ENCODE data around the gene FFAR3. TPM values are rescaled to one million over a fixed set of nuclear protein-coding genes. Genes with fewer than 3 reads are reported as not detected.
A peak's percentile ranks its signal among the peaks of the same experiment; 100 is the strongest.
"Not testable (repeated sequence)": the region's sequence is repeated elsewhere in the genome, so short reads cannot be mapped to it uniquely, and the experiment has no call there.

The FFAR3 gene
- total RNA-seq, 1 donor from 2014 or later: not detected

DNA sequence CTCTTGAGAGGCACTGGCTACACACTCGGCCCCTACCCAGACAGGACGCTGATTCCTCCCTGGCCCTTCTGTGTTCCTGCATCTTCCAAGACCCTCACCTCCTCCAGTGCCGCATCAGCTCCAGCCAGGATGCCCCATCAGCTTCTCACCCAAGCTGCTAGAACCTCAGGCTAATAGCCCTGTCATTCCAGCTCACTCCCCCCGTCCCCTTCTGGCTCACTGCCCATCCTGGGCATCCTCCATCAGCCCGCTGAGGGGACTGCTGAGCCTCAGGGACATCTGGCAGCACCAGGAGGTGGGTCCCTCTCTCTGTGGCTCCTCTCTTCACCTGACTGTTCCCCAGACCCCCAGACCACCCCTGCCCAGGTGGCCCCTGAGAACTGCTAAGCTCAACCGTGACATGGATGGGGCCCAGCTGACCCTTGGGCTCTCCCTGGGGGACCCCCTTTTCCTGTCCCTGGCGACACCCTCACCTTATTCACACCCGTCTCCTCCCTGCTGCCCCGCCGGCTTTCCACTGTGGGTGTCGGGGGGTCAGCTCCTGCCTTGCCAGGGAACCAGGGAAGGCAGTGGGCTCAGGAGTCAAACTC is 4.8 kb downstream of the FFAR3 start:
- no peak for DNase-seq
- no peak for ATAC-seq (ENCODE audit: poor library complexity)
- intact Hi-C loops (cut with DNase I): no loop called here

DNA sequence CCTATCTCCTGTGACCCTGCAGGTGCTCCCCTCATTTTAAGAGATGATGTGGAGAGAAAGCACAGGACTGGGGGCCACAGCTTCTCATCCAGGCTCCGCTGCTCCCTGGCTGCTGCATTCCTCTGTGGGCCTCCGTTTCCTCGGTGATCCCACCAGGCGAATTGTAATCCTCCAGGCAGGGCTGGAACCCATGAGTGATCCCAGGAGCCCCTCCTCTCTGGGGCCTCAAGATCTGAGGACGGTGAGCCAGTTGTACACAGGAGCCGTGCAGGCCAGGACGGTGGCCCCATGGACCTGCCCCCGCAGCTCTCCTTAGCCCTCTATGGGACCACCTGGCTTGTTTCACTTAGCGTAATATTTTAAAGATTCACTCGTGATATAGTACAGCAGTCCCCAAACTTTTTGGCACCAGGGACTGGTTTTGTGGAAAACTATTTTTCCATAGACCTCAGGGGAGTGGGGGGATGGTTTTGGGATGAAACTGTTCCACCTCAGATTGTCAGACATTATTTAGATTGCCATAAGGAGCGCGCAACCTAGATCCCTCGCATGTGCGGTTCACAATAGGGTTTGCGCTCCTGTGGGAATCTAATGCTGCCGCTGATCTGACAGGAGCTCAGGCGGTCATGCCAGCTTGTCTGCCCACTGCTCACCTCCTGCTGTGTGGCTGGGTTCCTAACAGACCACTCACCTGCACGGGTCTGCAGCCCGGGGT is 5.6 kb downstream of the FFAR3 start:
- intact Hi-C loops (cut with DNase I): no loop called here
- no peak for ATAC-seq (ENCODE audit: poor library complexity)

DNA sequence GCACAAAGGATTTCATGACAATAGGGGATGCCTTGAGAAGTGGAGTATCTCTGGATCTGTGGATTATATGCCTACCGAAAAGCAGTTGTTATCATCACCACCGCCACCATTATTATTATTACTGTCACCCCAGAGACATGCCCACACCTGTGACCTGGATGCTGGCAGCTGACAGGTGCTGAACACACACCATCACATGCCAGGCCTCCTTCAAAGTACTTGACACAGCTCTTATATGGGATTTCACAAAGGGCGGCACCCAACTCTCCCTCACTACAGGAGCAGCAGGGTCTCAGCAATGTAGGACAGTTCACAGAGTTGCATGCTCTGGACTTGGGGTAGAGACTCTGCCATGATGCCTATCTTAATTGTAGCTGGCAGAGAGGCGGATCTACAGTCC is 7.0 kb downstream of the FFAR3 start:
- intact Hi-C loops (cut with DNase I): no loop called here

More for the DNA sequence above, 5.6 kb downstream of the FFAR3 start:
- DNase-seq: no peak

DNA sequence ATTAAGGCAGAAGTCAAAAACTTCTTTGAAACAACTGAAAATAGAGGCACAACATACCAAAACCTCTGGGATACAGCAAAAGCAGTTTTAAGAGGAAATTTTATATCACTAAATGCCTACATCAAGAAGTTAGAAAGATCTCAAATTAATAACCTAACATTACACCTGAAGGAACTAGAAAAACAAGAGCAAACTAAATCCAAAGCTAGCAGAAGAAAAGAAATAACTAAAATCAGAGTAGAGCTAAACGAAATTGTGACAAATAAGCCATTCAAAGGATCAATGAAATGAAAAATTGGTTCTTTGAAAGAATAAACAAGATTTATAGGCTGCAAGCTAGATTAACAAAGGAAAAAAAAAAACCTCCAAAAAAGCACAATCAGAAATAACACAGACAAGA is 10.1 kb downstream of the FFAR3 start:
- ATAC-seq (ENCODE audit: poor library complexity): no peak

More for the DNA sequence above, 7.0 kb downstream of the FFAR3 start:
- ATAC-seq (ENCODE audit: poor library complexity) (no peak), DNase-seq (no peak)

DNA sequence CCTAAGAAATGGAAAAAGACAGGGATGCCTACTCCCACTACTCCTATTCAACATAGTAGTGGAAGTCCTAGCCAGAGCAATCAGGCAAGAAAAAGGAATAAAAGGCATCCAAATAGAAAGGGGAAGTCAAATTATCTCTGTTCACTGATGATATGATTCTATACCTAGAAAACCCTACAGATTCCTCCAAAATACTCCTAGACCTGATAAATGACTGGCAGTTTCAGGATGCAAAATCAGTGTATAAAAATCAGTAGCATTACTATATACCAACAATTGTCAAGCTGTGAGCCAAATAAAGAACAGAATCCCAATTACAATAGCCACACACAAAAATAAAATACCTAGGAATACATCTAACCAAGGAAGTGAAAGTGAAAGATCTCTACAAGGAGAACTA is 11.3 kb downstream of the FFAR3 start:
- ATAC-seq (ENCODE audit: poor library complexity): no peak
- no peak for DNase-seq
- intact Hi-C loops (cut with DNase I): no loop called here

More for the DNA sequence above, 10.1 kb downstream of the FFAR3 start:
- intact Hi-C loops (cut with DNase I): no loop called here
- DNase-seq: no peak

DNA sequence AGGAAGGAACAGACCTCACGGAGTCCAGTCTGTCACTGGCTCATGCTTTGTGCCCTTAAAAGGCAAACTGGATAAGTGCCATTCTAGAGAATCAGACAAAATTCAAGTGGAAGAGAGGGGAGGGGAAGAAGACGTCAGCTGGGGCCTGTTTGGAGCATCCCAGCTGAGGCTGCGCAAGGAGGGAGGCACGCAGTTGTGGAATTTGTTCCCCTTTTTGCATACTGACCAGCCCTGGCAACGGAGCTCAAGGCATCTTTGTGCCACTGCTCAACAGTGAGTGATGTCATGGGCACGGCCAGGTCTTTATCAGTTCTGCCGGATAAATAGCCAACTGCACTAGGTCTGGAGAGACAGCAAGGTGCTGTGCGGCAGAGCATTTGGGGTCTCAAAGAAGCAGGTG is 12.5 kb downstream of the FFAR3 start, which contains the start of gene GPR42:
Gene GPR42, plus strand, starts transcription at position 347 of the 400 bp plus-strand sequence. CDS start 292 bp downstream, outside the sequence.
- intact Hi-C loops (cut with DNase I): no loop called here
- DNase-seq: no peak
- ATAC-seq (ENCODE audit: poor library complexity): no peak

DNA sequence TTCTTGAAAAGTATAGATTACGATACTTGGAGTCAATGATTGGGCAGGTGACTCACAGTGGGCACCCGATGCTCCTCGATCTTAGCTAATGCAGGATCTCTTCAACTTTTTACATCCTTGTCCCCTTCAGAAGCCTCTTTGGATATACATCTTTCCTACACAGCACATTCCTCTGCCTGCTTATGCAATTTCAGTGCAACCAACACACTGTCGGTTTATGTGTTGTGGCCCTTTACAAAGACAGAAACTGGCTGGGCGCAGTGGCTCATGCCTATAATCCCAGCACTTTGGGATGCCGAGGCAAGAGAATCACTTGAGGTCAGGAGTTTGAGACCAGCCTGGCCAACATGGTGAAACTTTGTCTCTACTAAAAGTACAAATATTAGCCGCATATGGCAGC is 15.2 kb downstream of the FFAR3 start:
- DNase-seq (no peak), ATAC-seq (ENCODE audit: poor library complexity) (no peak)

DNA sequence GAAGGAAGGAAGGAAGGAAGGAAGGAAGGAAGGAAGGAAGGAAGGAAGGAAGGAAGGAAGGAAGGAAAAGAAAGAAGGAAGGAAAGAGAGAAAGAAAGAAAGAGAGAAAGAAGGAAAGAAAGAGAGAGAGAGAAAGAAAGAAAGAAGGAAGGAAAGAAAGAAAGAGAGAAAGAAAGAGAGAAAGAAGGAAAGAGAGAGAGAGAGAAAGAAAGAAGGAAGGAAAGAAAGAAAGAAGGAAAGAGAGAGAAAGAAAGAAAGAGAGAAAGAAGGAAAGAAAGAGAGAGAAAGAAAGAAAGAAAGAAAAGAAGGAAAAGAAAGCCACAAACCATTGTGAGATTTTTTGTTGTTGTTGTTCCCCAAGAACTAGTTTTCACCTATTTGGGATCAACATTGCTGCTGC is 15.8 kb downstream of the FFAR3 start:
- intact Hi-C loops (cut with DNase I); DNase-seq; ATAC-seq (ENCODE audit: poor library complexity): not testable (repeated sequence)

More for the DNA sequence above, 15.2 kb downstream of the FFAR3 start:
- intact Hi-C loops (cut with DNase I): no loop called here

DNA sequence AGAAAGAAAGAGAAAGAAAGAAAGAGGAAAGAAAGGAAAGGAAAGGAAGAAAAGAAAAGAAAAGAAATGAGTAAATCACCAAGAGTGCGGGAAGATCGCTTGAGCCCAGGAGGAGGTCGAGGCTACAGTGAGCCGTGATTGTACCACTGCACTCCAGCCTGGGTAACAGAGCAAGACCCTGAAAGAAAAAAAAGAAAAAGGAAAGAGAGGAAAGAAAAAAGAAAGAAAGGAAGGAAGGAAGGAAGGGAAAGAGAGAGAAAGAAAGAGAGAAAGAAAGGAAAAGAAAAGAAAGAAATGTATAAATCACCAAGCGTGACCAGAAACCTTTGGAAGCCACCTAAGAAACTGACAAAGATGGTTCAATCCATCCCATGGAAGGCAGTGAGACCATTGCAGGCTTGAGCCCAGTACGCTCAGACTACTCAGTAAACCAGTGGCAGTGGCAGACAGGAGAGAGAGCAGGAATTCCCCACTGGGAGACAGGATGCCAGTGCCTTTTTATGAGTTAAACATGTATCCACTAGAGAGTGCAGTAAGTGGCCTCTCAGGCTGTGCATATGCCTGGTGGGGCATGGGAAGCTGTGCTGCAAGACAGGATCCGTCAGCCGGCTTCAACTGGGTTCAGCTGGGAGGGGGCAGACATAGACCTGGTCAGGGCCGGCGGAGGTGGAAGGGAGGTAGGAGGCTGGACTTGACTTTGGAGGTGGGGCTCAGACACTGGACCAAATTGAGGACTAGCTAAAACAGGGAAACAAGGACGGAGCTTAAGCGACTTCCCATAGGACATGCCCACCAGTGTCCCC is 17.4 kb downstream of the FFAR3 start:
- intact Hi-C loops (cut with DNase I): no loop called here
- DNase-seq (no peak), ATAC-seq (ENCODE audit: poor library complexity) (no peak)

DNA sequence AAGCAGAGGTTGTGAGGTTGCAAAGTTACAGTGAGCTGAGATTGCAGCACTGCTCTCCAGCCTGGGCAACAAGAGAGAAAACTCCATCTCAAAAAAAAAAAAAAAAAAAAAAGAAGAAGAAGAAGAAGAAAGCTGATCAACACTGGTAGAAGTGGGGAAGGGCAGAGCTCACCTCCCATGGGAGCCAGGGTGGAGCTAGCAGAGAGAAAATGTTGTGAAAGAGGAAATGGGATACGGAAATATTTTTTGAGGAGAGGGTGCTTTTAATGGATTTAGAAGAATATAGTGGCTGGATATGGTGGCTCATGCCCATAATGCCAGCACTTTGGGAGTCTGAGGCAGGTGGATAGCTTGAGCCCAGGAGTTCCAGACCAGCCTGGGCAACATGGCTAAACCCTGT is 19.4 kb downstream of the FFAR3 start:
- DNase-seq (no peak), ATAC-seq (ENCODE audit: poor library complexity) (no peak)
- intact Hi-C loops (cut with DNase I): no loop called here

DNA sequence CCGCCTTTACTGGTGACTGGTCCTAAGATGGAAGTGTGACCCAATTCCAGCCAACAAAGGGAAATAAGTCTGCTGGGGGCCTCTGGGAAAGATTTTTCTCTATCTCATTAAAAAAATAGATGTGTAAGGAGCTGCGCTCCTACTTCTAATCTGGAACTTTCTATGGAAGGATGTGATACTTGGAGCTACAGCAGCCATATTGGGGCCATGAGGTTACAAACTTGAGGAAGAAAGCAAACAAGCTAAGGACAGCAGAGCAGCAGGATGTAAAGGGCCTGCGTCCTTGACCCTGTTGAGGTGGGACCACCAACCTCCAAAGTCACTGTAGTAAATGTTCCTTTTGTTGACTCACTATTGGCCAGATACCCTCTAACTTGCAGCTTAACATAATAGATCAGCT is 20.1 kb downstream of the FFAR3 start:
- ATAC-seq (ENCODE audit: poor library complexity): no peak
- intact Hi-C loops (cut with DNase I): no loop called here
- DNase-seq: no peak

DNA sequence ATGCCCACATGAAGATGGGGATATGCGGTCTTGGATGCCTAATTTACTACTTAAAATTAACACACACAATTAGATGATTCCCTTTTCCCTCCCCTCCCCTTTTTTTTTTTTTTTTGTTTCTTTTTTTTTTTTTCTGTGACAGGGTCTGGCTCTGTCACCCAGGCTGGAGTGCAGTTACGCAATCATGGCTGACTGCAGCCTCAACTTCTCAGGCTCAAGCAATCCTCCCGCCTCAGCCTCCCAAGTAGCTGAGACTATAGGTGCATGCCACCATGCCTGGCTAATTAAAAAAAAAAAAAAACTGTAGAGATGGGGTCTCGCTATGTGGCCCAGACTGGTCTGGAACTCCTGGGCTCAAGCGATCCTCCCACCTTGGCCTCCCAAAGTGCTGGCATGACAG is 21.3 kb downstream of the FFAR3 start:
- ATAC-seq (ENCODE audit: poor library complexity); DNase-seq; intact Hi-C loops (cut with DNase I): not testable (repeated sequence)

DNA sequence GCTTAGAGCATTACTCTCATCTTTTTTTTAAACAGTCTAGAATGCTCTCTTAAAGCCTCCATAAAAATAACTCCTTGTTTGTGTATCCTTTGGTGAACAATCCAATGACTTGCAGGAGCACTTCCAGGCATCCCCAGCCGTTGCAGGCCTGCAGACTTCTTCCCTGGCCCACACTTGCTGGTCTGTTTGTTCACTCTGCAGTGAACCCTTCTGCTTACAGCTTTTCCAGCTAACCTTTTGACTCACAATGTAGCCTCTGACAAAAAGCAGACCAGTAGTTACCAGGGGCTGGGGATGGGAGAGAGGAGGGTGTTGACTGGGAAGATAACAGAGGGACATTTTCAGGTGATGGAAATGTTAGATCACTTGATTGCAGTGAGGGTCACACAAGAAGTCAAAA is 21.7 kb downstream of the FFAR3 start:
- peak; percentile 34 for ATAC-seq (ENCODE audit: poor library complexity)
- intact Hi-C loops (cut with DNase I): no loop called here
- DNase-seq: no peak

DNA sequence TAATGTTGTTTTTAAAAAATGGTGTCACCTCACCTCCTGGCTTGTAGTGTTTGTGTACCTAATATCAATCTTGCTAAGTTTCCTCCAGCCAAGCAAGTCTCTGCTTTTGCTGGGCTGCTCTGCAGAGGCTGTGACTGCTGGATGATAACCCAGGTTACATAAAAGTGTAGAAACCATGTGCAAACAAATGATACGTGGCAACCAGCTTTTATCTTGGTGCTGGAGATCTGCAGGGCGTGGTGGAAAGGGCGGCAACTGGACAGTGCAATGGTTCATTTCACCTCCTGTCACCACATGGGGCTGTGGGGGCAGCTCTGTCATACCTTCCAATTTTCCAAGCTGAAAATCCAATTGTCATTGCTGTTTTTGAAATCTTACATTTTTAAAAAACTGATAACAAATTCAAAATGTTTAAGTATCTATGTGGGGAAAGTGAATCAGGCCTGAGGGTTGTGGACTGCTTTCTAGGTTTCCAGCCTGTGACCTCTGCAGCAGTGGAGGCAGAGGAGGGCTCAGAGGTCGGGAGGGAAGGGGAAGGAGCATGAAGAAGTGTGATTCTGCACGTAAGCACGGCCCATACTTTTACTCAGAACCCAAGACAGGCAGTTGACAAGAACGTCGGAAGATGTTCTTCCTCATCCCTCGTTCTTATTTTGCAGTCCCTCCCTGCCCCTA is 22.3 kb downstream of the FFAR3 start:
- DNase-seq (no peak), ATAC-seq (ENCODE audit: poor library complexity) (peak; percentile 34)
- intact Hi-C loops (cut with DNase I): no loop called here

DNA sequence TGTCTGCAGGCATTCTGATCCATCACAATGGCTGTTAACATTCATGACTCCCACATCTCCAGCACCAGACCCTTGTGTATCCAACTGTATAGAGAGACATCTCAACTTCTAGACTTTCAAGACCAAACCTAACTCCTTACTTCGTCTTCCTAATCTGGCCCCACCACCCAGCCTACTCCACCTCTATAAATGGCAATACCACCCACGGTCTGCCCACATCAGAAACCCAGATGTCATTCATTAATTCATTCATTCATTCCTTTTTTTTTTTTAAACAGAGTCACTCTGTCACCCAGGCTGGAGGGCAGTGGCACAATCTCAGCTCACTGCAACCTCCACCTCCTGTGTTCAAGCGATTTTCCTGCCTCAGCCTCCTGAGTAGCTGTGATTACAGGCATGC is 23.1 kb downstream of the FFAR3 start:
- intact Hi-C loops (cut with DNase I): no loop called here
- ATAC-seq (ENCODE audit: poor library complexity): no peak
- DNase-seq: no peak

DNA sequence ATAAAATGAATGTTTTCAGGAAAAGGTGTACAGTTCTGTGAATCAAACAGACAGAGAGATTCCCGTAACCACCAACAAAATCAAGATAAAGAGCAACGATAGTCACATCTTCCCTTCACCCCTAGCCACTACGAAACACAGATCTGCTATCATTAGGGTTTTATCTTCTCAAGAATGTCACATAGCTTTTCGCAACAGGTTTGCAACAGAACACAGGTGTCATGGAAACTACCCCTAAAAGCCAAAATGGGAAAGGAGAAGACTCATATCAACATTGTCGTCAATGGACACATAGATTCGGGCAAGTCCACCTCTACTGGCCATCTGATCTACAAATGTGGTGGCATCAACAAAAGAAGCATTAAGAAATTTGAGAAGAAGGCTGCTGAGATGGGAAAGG is 23.7 kb downstream of the FFAR3 start:
- DNase-seq (no peak), ATAC-seq (ENCODE audit: poor library complexity) (no peak)
- intact Hi-C loops (cut with DNase I): no loop called here

DNA sequence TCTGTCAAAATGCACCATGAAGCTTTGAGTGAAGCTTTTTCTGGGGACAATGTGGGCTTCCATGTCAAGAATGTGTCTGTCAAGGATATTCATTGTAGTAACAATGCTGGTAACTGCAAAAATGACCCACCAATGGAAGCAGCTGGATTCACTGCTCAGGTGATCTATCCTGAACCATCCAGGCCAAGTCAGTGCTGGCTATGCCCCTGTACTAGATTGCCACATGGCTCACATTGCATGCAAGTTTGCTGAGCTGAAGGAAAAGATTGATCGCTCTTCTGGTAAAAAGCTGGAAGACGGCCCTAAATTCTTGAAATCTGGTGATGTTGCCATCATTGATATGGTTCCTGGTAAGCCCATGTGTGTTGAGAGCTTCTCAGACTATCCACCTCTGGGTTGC is 25.3 kb downstream of the FFAR3 start:
- intact Hi-C loops (cut with DNase I): no loop called here
- no peak for ATAC-seq (ENCODE audit: poor library complexity)

DNA sequence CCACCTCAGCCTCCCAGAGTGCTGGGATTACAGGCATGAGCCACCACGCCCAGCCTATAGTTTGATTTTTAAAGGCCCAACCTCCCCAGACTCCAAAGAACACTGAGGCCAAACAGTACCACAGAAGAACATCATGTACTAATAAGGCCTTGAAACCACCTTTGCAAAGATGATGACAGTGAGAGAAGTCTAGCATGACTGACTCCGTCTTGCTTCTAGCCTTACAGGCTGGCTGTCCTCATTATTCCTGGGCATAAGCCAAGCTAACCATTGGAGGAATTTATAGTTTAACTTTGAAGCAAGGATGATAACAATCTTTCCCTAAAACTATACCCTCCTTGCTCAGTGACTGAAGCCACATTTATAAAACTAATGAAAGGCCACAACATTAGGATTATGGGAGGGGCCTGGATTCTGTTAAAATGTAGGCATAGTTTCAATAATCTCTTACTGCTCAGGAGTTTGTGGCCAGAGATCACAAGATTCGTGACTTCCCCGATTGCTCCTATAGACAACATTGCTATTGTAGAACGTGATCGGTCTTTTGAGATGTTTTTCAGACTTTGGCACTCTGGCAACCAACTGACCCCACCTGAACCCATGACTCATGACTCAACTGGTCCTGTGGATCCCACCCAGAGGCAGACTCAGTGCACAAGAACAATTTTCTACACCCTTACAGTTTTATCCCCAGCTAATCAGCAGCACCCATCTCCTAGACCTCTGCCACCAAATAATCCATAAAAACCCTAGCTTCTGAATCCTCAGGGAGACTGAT is 30.2 kb downstream of the FFAR3 start:
- no peak for ATAC-seq (ENCODE audit: poor library complexity)
- no peak for DNase-seq
- intact Hi-C loops (cut with DNase I): no loop called here

More for the DNA sequence above, 25.3 kb downstream of the FFAR3 start:
- DNase-seq: no peak
